HG03520 (cell line): ENCODE results near the gene PMEPA1.
A peak's percentile ranks its signal among the peaks of the same experiment; 100 is the strongest.

ENCODE experiments used
- ATAC-seq: cut with Tn5 transposase; IDR thresholded peaks from one replicate; pipeline ENCODE4 v1.9.1; 2021; ENCODE audit warnings: mild to moderate bottlenecking, moderate library complexity; ENCODE audit not compliant: unreplicated experiment

The PMEPA1 gene

DNA sequence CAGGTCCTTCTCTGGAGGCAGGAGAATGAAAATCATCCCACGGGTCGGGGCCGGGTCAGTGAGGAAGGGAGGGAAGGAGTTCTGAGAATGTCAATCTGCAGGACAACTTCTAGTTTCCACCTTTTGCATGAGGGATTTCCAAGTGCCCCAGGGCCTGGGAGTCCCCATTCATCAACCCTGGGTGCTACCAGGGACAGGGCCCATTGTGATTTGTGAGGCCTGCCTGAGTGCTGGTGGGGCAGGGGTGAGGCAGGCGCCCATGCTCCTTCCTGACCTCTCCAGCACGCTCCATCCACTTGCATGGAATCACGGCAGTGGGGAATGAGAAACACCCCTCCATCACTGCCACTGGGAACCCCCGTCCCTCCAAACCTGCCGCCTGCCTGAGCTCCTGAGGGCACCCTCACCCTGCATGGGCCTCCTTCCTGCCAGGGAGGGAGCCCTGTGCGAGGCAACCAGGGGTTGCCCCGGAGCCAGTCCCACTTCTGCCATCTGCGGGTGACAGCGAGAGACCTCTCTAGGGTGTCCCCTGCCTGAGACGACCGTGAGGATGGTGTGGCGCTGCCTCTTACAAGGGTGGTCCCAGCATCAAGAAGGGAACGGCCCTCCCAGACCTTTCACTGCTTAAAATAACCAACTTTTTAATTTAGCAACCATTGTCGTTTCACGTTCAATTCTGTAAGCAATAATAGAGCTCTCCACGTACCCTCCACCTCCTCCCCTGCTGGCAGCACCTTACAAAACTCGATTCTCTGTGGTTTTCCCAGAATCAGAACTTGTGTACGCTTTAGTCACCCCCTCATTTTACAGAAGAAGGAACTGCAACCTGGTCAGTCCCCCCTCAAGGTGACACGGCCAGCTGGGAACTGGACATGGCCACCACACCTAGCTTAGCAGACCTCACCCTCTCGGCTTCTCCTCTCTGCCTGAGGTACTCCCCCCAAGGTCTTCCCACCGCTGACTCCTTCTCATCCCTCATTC lies 28.6 kb downstream of the PMEPA1 start:
- ATAC-seq: no peak

DNA sequence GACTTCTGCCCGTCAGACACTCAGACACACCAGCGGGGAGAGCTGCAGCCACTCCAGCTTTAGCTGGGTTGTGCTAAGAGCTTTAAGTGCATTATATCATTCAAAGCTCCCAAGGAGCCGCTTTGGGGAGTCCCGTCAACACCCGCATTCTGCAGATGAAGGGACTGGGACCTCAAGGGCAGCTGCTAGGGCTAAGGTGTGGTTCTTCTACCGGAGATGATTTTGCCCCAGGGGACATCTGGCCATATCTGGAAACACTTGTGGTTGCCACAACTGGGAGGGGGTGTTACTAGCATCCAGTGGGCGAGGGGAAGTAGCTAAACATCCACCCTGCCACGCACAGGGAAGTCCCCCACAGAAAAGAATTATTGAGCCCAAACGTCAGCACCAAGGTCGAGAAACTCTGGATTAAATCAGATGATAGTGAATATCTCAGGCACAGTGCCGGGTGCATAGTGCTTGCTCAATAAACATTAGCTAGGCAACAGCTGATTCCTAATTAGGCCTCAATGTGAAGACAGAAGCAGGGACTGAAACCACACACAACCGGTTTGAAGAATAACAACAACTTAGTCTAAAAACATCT lies 29.6 kb downstream of the PMEPA1 start:
- peak; percentile 38 for ATAC-seq

DNA sequence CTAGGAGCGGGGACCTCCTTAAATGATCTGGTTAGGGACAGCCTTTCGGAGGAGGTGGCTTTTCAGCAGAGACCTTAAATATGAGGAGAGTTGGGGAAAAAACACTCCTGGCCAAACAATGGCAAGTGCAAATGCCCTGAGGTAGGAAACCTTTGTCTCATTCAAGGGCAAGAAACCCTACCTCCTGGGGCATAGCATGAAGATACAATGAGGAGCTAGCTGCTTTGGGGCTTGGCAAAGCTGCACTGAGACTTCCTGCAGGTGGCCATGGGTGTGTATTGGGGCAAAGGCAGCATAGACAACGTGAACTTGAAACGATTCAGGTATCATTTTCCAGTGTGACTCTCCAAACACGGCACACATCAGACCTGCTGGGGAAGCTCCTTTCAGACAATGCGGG lies 30.7 kb downstream of the PMEPA1 start:
- no peak for ATAC-seq

DNA sequence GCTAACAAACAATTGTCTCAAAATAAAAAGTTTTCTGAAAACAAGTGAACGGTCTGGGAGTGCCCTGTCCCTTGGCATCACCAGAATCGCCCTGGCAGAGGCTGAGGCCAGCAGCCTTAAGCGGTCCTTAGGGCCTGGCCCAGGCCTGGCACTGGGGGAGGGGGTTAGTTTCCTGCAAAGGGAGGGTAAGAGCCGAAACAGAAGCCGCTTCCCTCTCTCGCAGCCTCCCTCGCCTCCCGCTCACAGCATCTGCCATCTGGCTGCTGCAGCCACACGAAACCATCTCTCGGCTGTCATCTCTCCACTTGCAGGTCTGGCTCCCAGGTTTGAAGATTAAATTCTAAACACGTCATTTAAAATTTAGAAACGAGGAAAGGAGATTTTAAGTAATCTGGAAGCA lies 31.5 kb downstream of the PMEPA1 start:
- no peak for ATAC-seq

DNA sequence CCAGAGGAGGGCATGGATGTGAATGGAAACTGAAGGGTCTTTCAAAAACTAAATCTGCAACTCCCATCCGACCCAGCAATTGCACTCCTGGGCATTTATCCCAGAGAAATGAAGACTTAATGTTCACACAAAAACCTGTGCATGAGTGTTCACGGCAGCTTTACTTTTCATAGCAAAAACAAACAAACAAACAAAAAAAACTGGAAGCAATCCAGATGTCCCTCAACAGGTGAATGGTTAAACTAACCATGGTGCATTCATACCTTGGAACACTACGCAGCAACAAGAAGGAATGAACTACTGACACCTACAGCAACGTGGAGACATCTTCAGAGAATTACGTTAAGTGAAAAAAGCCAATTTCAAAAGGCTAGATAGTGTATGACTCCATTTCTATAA lies 32.2 kb downstream of the PMEPA1 start:
- no peak for ATAC-seq

DNA sequence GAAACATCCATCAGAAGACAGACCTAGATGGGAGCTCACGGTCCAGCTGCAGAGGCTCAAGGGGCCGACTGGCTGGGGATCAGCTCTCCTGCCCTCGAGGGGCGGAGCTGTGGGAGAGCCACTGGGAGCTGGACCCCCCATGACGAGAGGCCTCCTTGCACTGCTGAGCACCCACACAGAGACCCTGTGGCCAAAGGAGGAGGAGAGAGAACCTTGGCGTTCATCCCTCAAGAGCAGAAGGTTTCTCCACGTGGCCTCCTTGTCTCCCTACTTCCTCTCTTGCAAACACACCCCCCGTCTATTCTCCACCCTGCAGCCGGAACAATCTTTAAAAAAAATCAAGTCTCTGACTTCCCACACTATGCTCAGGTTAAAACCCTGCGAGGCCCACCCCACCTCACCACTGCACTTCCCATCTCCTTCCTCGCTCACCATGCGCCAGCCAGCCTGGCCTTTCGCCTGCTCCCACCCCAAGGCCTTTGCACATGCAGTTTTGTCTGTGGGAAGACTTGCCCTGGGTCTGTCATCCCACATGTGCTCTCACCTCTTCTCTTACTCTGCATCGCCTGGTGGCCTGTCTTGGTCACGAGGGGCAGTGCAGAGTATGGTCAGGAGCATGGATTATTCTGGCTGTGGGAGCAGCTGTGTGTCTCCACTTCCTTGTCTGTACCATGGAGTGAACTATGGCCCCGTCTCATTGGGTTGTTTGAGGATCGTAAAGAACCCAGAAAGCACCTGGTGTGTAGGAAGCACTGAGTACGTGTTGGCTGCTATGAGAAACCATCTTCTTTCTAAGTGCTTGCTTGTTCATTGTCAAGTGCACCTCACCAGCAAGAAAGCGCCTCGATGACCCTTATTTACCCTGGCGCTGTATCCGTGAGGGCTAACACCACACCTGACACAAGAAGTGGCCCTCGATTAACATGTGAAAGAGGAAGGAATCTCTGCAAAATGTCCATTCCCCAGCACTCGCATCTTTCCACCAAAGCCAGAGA lies 32.9 kb downstream of the PMEPA1 start:
- no peak for ATAC-seq

DNA sequence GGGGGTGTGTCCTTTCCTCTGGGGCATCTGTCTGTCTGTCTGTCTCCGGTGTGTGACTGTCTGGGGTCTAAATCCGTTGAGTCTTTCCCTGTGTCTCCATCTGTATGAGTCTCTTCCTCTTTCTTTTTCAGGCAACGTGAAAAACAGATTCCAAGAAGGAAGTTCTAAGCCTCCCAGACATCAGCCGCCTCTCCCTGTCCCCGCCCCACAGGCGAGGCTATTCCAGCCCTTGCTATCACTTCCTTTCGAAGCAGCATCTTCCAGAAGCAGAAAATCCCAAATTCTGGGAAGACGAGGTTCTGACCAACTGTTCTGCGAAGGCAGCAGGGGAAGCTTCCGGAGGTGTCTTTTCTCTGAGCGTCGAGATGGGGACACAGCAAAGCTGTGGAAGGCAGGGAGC lies 34.0 kb downstream of the PMEPA1 start:
- no peak for ATAC-seq

DNA sequence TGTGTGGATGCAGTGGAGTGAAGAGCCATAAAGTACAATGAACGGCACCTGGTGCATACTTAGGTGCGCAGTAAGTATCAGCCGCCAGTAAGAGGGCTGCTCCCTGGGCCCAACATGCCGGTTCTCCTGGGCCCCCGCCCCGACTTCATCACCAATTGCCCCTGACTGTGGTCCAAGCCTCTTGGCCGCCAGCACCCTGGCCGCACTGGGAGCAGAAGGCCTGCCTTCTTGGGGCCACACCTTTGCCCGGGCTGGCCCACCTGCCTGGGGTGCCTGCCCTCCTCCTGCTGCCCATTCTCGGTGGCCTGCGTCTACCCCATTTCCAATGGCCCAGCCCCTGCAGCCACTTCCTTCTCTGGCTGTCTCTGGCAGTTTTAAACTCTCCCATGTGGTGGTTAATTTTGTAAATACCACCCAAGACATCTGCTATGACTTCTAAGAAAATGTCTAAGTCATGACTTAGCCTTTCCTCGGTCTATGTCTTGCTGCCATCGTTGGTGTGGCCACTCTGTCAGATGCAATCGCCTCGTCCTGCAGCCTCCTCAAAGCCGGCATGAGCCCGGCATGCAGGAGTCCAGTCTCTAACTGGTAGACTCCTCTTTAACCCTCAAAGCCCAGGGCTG lies 36.8 kb downstream of the PMEPA1 start:
- no peak for ATAC-seq

DNA sequence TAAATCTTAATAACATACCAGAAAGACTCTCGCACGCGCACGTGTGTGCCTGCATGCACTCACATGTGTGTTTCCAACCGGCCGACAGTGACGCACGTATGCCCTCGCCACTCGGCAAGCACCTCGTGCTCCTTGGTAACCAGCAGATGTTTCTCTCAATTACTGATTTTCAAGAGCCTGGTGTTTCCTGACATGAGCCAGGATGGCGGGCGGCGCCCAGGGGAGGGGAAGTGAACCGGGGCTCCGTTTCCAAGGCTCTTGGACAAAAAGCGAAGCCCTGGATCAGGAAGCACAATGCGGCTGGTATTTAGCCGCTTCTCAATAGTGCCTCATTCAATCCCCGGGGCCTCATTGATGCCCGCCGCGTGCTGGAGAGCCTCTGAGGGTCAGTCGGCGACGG lies 37.7 kb downstream of the PMEPA1 start:
- ATAC-seq: no peak

DNA sequence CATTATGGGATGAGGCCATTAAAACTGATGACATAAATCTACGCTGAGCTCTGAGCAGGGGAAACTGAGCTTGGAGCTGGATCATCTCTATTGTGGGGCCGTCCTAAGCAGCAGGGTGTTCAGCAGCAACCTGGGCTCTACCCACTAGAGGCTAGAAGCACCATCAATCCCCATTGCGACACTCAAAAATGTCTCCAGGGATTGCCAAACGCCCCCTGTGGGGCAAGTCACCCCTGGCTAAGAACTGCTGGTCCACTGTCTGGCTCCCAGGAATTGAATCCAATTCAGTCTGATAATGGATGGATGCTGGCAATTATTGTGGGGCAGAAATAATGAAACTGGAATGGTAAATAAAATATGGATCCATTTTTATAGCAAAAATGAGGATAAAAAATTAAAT lies 38.2 kb downstream of the PMEPA1 start:
- no peak for ATAC-seq

DNA sequence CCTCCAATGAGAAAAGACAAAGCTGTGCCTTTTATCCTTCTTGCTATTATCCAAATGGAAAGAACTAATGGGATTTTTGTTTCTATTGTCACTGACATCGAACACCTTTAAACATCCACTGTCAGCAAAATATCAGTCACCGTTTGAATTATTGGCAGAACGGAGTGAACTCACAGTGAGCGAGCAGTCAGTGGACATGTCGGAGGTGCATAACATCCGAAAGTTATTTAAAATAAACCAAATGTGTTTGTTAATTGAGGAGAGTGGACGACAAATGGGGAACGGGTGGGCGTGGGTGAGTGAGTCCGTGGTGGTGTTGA lies 38.8 kb downstream of the PMEPA1 start:
- no peak for ATAC-seq

DNA sequence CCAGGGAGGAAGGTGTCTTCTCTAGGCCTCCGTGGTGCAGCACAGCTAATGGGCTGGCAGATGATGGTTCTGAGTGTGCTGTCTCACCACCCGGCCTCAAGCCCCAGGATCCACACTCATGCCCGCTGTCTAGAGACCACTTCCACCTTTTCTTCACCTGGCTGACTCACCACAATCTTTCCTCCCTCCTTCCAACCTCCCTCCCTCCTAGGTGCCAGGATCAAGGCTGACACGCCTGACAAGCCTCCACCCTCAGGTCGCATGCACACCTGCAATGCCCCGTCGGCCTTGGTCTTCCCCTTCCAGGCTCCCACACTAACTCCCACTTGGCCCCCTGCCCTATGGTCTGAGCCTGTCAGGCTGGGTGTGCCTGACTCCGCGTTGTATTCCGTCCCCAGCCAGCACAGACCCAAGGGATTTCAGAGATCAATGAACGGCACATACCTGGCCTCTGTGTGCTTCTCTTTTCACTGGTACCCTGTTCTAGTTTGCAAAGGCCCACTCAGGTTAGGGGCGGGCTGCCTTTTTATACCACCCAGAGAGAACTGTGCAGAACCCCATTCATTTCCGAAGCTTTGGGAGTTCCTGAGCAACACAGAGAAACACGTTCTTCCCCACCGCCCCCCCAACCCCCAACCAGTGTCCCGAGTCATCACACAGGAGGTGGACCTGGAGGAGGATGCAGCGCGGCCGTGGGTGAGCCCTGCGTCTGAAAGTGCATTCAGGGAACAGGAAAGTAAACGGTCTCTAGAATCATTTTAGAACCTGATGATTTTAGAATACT lies 39.3 kb downstream of the PMEPA1 start:
- no peak for ATAC-seq

DNA sequence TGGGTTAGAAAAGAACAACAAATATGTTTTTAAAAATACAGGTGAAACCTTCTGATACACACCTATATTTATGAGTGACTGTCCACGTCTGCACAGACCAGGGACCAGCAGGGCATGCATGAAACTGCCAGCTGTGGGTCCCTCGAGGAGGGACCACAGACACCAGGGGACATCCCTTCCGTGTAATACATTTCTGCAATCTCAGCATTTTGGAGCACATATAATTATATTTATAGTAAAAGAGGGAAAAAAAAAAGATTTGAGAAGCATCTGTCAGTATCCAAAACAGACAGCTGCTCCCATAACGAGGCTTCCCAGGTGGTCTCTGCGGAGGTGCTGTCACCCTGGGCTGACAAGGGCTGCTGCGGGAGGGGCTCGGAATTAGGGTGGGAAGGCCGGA lies 40.2 kb downstream of the PMEPA1 start:
- ATAC-seq: no peak

DNA sequence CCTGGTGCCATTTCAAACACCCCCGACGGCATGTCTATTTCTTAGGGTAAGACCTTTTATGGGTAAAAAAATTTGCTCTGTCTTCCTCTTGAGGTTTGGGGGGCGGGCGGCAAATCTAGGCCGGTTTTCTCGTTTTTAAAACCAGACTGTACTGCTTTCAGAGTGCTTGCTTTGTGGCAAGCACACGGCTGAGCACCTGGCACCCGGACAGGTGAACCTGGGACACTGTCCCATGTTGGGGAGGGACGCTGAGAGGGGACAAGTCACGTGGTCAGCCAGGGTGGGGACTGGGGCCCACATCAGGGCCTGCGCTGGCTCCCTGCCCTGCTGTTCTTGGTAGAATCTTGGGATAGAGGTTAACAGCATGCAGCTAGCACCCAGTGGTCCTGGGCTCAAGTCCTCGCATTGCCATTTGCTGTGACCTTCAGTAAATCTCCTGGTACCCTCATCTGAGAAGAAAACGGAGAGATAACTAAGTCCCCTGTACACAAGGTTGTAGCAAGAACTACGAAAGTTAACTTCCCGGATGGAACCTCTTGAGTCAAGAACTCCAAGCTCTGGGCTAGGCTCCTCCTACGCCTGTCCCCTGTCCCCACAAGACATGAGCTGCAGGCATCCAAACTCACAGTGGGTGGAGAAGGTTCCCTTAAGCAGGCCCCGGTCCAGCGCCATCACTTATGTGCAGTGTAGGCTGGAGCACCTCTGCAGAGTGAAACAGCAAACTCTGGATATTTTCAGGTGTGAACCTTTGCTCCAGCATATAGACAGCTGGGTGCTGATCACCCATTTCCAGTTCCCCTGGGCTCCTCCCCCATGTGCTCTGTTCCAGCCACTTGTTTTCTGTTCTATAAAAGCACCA lies 41.7 kb downstream of the PMEPA1 start:
- ATAC-seq: no peak

DNA sequence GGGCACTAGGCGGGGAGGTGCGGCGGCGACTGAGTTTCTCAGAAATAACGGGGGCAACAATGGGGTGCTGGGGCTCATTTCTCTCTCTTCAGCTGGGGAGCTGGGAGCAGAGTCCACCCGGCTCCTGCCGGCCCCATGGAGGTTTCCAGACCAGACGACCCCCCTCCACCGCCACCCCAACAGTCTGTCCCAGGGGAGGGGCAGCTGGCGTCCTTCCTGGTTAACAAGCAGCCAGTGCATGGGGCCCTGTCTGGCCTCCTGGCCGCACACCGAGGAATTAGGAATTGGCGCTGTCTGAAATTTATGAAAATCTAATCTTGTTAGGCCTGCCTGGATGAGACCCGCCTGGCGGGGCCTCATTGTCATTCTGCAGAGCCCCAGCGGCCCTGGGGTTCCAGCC lies 42.4 kb downstream of the PMEPA1 start:
- ATAC-seq: no peak

DNA sequence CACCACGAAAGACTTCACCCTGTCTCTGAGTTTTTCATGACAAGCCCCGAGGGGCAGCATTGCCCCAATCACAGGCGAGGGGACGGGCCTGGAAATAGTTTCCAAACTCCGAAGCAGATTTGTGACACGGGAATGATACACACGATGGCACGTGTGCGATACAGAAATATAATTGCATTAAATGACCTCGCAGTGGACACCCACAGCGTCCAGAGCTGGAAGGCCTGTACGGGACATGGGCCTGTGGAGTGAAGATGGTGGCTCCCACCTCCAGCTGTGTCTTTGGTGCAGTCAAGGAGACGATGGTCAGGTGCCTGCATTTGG lies 43.0 kb downstream of the PMEPA1 start:
- ATAC-seq: no peak

DNA sequence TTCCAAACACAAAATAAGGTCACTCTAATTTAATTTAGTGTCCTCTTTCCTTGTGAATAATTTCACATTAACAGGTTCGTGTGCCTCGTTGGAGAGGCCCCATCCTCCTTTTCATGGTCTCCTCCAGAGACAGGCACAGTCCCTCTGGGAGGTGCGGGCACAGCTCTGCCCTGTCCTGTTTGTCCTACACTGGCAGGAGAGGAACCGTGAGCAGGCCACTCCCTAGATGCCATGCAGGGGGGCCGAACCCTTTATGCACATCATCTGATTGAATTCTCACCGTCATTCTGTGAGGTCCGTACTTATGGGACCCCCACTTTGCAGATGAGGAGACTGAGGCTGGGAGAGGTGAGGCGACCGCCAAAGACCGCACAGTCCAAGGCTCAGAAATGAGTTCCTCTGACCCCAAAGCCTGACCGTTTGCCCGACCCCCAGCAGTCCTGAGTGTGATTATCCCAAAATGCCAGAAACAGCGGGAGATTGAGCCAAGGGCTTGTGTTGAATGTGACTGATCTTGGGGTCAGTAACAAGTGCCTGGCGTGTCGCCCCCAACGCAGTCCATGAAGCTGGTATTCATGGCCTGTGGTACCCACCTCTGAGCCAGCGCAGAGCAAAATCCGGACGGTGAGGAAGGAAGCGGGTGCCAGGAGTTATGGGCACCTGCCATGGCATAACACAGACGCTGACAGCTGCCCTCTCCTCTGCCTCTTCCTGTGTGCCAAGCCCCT lies 43.5 kb downstream of the PMEPA1 start:
- ATAC-seq: no peak

DNA sequence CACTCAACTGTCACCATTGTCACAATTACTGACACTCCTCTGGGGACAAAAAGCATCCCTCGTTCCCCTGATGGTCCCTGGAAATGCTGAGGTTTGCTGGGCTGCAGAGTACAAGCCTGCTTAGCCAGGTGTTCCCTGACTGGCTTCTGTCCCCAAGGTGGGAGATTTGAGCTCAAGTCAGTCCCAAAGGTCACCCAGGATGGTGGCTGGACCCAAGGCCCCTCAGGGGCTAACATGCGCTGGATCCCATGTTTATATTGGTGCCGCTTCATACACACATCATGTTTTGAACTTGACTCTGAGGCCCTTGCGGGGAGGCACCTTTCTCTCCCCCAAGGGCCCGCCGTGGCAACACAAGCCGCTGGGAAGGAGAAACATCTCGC lies 44.2 kb downstream of the PMEPA1 start:
- no peak for ATAC-seq
